SK-N-MC (cell line): ENCODE data around the gene FAM20C.

ENCODE experiments used
- EZH2 ChIP-seq: fragments of 200-600 bp; sonication (generic); IDR thresholded peaks from one replicate; pipeline ENCODE4 v1.6.1; 2017; ENCODE audit warnings: antibody characterized with exemption
- POLR2AphosphoS5 ChIP-seq: IDR thresholded peaks from 2 replicates; pipeline ENCODE4 v1.6.1; 2012; ENCODE audit warnings: mild to moderate bottlenecking, low read depth, low read length, borderline replicate concordance

DNA sequence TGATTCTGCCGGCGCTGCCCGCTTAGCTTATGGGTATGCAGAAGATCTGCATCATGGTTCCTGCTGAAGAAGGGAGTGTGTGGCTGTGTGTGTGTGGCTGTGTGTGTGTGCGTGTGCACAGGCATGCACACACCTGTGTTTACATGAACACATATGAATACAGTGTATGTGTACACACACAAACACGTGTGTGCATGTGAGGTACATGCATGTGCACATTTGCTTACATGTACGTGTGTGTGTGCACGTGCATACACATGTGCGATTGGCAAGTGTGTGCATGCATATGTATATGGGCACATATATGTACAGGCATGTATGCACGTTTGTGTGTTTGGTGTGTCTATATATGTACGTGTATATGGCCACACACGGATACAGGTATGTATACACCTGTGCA, 16.4 kb upstream of the FAM20C start:
- no peak for TF ChIP-seq POLR2AphosphoS5
- no peak for TF ChIP-seq EZH2
